CD14-positive monocyte (primary cell): ENCODE data around the gene TRIP6. TPM values are rescaled to one million over a fixed set of nuclear protein-coding genes. Genes with fewer than 3 reads are reported as not detected.
A peak's percentile ranks its signal among the peaks of the same experiment; 100 is the strongest.

Experiments used
- DNase-seq, 3 donors: peaks; one replicate each; pipeline ENCODE4 v3.0.0-alpha.2; 2011 to 2022
- H2AFZ ChIP-seq: 2 replicates; pipeline ENCODE4 v1.6.0; 2012; ENCODE audit warnings: mild to moderate bottlenecking, low read depth, low read length, inconsistent platforms; ENCODE audit not compliant: insufficient read depth, poor library complexity, severe bottlenecking
- H3K27ac ChIP-seq, 2 donors: 1 replicate in 1 of 2; 2 replicates in 1 of 2; pipeline ENCODE4 v1.5.1; 2012 to 2013; ENCODE audit warnings: low read length in 2 of 2, control low read depth in 1 of 2, inconsistent platforms in 1 of 2, low read depth in 1 of 2, mild to moderate bottlenecking in 1 of 2
- H3K27me3 ChIP-seq, 2 donors: one replicate each; pipeline versions ENCODE4 v1.6.0 to v1.6.1; 2011 to 2013; ENCODE audit warnings: low read length in 2 of 2; ENCODE audit not compliant: control insufficient read depth in 2 of 2, insufficient read depth in 2 of 2
- H3K36me3 ChIP-seq, 2 donors: replicated peaks in 1 of 2; 1 replicate in 1 of 2; 2 replicates in 1 of 2; pipeline versions ENCODE4 v1.5.1 to v1.6.1; 2012 to 2013; ENCODE audit warnings: low read length in 2 of 2, control low read depth in 1 of 2, inconsistent platforms in 1 of 2, mild to moderate bottlenecking in 1 of 2; ENCODE audit not compliant: insufficient read depth in 2 of 2, control insufficient read depth in 1 of 2
- H3K4me1 ChIP-seq, 2 donors: 1 replicate in 1 of 2; 2 replicates in 1 of 2; pipeline versions ENCODE4 v1.5.1 to v1.6.1; 2012 to 2013; ENCODE audit warnings: low read length in 2 of 2, control low read depth in 1 of 2, inconsistent platforms in 1 of 2, mild to moderate bottlenecking in 1 of 2, moderate library complexity in 1 of 2; ENCODE audit not compliant: insufficient read depth in 2 of 2, control insufficient read depth in 1 of 2
- H3K4me2 ChIP-seq: replicated peaks from 2 replicates; pipeline ENCODE3; 2012; ENCODE audit warnings: low read length, moderate library complexity, mild to moderate bottlenecking; ENCODE audit not compliant: poor library complexity, severe bottlenecking; ENCODE audit errors: extremely low read depth
- H3K4me3 ChIP-seq, 3 experiments: fragments of 200-600 bp in 1 of 3; sonication (generic) in 1 of 3; replicated peaks in 1 of 3; 1 replicate in 2 of 3; 2 replicates in 1 of 3; pipeline ENCODE4 v1.5.1; 2011 to 2013; ENCODE audit warnings: low read length in 3 of 3, mild to moderate bottlenecking in 3 of 3, control low read depth in 2 of 3, low read depth in 2 of 3, inconsistent platforms in 1 of 3, moderate library complexity in 1 of 3
- H3K79me2 ChIP-seq: 2 replicates; pipeline ENCODE4 v1.6.0; 2012; ENCODE audit warnings: mild to moderate bottlenecking, control low read depth, inconsistent platforms, low read length, moderate library complexity; ENCODE audit not compliant: insufficient read depth
- H3K9ac ChIP-seq: 2 replicates; pipeline ENCODE4 v1.6.0; 2017; ENCODE audit warnings: low read length, mild to moderate bottlenecking; ENCODE audit not compliant: insufficient read depth, poor library complexity, severe bottlenecking
- H3K9me3 ChIP-seq, 2 donors: replicated peaks in 1 of 2; 1 replicate in 1 of 2; 2 replicates in 1 of 2; pipeline versions ENCODE4 v1.5.1 to v1.6.1; 2012 to 2013; ENCODE audit warnings: low read length in 2 of 2, control low read depth in 1 of 2; ENCODE audit not compliant: control insufficient read depth in 1 of 2, insufficient read depth in 1 of 2
- H4K20me1 ChIP-seq: 2 replicates; pipeline ENCODE4 v1.6.0; 2012; ENCODE audit warnings: mild to moderate bottlenecking, low read length, control low read depth, moderate library complexity; ENCODE audit not compliant: insufficient read depth
- H3K27ac Mint-ChIP-seq, 7 donors: one replicate each; pipeline ENCODE4 v1.8.0; 2020; ENCODE audit warnings: mild to moderate bottlenecking in 7 of 7, mixed read lengths in 7 of 7, moderate library complexity in 6 of 7, inconsistent platforms in 2 of 7
- H3K27me3 Mint-ChIP-seq, 3 donors: one replicate each; pipeline ENCODE4 v1.8.0; 2021 to 2022; ENCODE audit warnings: low read depth in 3 of 3, mild to moderate bottlenecking in 3 of 3, mixed read lengths in 3 of 3, moderate library complexity in 3 of 3, inconsistent platforms in 1 of 3
- H3K36me3 Mint-ChIP-seq, 2 donors: one replicate each; pipeline ENCODE4 v1.8.0; 2020; ENCODE audit warnings: mixed read lengths in 2 of 2, inconsistent platforms in 1 of 2, mild to moderate bottlenecking in 1 of 2
- H3K4me1 Mint-ChIP-seq: one replicate; pipeline ENCODE4 v1.8.0; 2020; ENCODE audit warnings: mild to moderate bottlenecking, mixed read lengths
- H3K4me3 Mint-ChIP-seq, 2 donors: one replicate each; pipeline ENCODE4 v1.8.0; 2020; ENCODE audit warnings: mild to moderate bottlenecking in 2 of 2, mixed read lengths in 2 of 2, moderate library complexity in 1 of 2
- H3K9me3 Mint-ChIP-seq, 7 donors: one replicate each; pipeline ENCODE4 v1.8.0; 2020 to 2022; ENCODE audit warnings: mixed read lengths in 7 of 7, mild to moderate bottlenecking in 6 of 7, moderate library complexity in 6 of 7, inconsistent platforms in 2 of 7
- CTCF ChIP-seq: fragments of 200-600 bp; IDR thresholded peaks from one replicate; pipeline ENCODE4 v1.8.0; 2022; ENCODE audit warnings: antibody characterized with exemption, mild to moderate bottlenecking
- WGBS: methylation state at CpG from one replicate; pipeline ENCODE4 v1.1.5; 2013; ENCODE audit warnings: missing lambda C conversion rate; ENCODE audit not compliant: insufficient coverage; 5-methylcytosine and 5-hydroxymethylcytosine counted together
- intact Hi-C, 2 donors: fragments of 100-400 bp; cut with micrococcal nuclease; formaldehyde crosslinking; loops; one replicate each; pipeline versions ENCODE4 v1.15.0 to v1.15.1; 2023
- polyA plus RNA-seq, 3 donors: library from polyadenylated mRNA; depleted of rRNA in 1 of 3; unstranded in 2 of 3; stranded (reverse) in 1 of 3; fragments of 300-500 nt in 2 of 3; fragments of >200 nt in 1 of 3; fragmentation: Illumina TruSeq in 2 of 3; gene quantifications; 1 replicate in 2 of 3; 2 replicates in 1 of 3; pipeline ENCODE4 v1.2.3, GENCODE V29; 2012 to 2021

Gene TRIP6
- polyA plus RNA-seq, 3 donors, result 1.9 to 5.9 (median 5.8) TPM

- H3K27me3 ChIP-seq, result no peaks in the 10 kb centered on the region
- peaks cover 57 to 62% of the 10 kb centered on the region in 2 donors for H3K36me3 ChIP-seq
- Mint-ChIP-seq H3K4me1 (peaks cover 37% of the 10 kb centered on the region), H3K36me3 (peaks cover 57% of the 10 kb centered on the region in 2 donors), H3K27me3 (peaks cover 1 to 4% (median 2%) of the 10 kb centered on the region in 3 donors), H3K4me3 (no peak overlapping the region), H3K9me3 (no peaks in the 10 kb centered on the region), H3K27ac (no peak overlapping the region)
- H3K27ac ChIP-seq, result no peak overlapping the region
- no peak for TF ChIP-seq CTCF
- H3K9ac ChIP-seq, result no peak overlapping the region
- H3K4me1 ChIP-seq, result peaks cover 28 to 38% of the 10 kb centered on the region in 2 donors
- WGBS, result 85% methylated on average over 5 of the region's 12 CpGs
- no peak overlapping the region for H3K4me3 ChIP-seq
- peaks cover 19% of the 10 kb centered on the region for H3K79me2 ChIP-seq
- intact Hi-C loops, result no loop called here
- H3K4me2 ChIP-seq, result no peak overlapping the region
- no peak overlapping the region for H2AFZ ChIP-seq
- DNase-seq, result no peak
- no peaks in the 10 kb centered on the region for H3K9me3 ChIP-seq
- peaks cover 53% of the 10 kb centered on the region for H4K20me1 ChIP-seq
Observed at GRCh38 chr7:100864263-100864845, 2.8 kb upstream of the TRIP6 start.

GRCh38 chr7:100865372-100865911 is 1.7 kb upstream of the TRIP6 start:
- H3K4me1 Mint-ChIP-seq, result peaks cover 37% of the 10 kb centered on the region
- peak overlapping the region; percentile 88 for H3K4me2 ChIP-seq
- H3K4me3 Mint-ChIP-seq, result peak overlapping the region; percentile 83 to 94
- H3K27ac ChIP-seq, result peak overlapping the region in 1 of 2 donors; percentile 66
- no peak for TF ChIP-seq CTCF
- peak overlapping the region; percentile 69 for H3K9ac ChIP-seq
- peaks cover 47 to 48% of the 10 kb centered on the region in 2 donors for H3K36me3 Mint-ChIP-seq
- H3K27me3 ChIP-seq, result no peaks in the 10 kb centered on the region
- intact Hi-C loops, result no loop called here
- peak overlapping the region in 1 of 7 donors; percentile 13 for H3K27ac Mint-ChIP-seq
- 16% methylated on average over 11 of the region's 17 CpGs for WGBS
- peaks cover 9% of the 10 kb centered on the region for H3K79me2 ChIP-seq
- no peak for DNase-seq
- H2AFZ ChIP-seq, result peak overlapping the region; percentile 85
- peaks cover 46 to 51% of the 10 kb centered on the region in 2 donors for H3K36me3 ChIP-seq
- no peaks in the 10 kb centered on the region for H3K9me3 Mint-ChIP-seq
- peaks cover 42% of the 10 kb centered on the region for H4K20me1 ChIP-seq
- no peaks in the 10 kb centered on the region for H3K9me3 ChIP-seq
- peaks cover 28 to 38% of the 10 kb centered on the region in 2 donors for H3K4me1 ChIP-seq
- peak overlapping the region; percentile 4 to 74 (median 47) for H3K4me3 ChIP-seq
- peaks cover under 1 to 4% (median 2%) of the 10 kb centered on the region in 3 donors for H3K27me3 Mint-ChIP-seq
